Caco-2 (cell line): ENCODE results near the gene CCDC102A. TPM values are rescaled to one million over a fixed set of nuclear protein-coding genes. Genes with fewer than 3 reads are reported as not detected.
A peak's percentile ranks its signal among the peaks of the same experiment; 100 is the strongest.

Experiments
- BruUV-seq: library from RNA; stranded (reverse); fragments of 400-500 nt; replicated peaks from 2 replicates; lab custom pipeline; 2021; lab: Mats Ljungman, UMichigan
- CTCF ChIA-PET: fragments of 300-600 bp; sonication (Branson Sonifier 250); formaldehyde crosslinking; loops from one replicate; lab custom pipeline; 2022; ENCODE audit warnings: antibody characterized with exemption; lab: Charles Lee
- POLR2A ChIA-PET: fragments of 300-600 bp; sonication (Branson Sonifier 250); formaldehyde crosslinking; loops from one replicate; lab custom pipeline; 2022; ENCODE audit warnings: antibody characterized with exemption; lab: Charles Lee
- DNase-seq, 2 experiments: peaks; one replicate each; pipeline versions ENCODE4 v3.0.0 to v3.0.0-alpha.2; 2020 to 2022
- H3K27me3 ChIP-seq: replicated peaks from 2 replicates; pipeline ENCODE4 v1.6.0; 2011; ENCODE audit warnings: low read length; ENCODE audit not compliant: control insufficient read depth, insufficient read depth
- H3K36me3 ChIP-seq: 2 replicates; pipeline ENCODE4 v1.5.1; 2011; ENCODE audit warnings: low read length; ENCODE audit not compliant: control insufficient read depth, insufficient read depth
- H3K4me1 ChIP-seq: fragments of 250-450 bp; sonication (Bioruptor Pico); 2 replicates; pipeline ENCODE4 v1.5.1; 2020; ENCODE audit warnings: mild to moderate bottlenecking
- H3K4me3 ChIP-seq: 2 replicates; pipeline ENCODE4 v1.5.1; 2011; ENCODE audit warnings: low read depth, mild to moderate bottlenecking, control low read depth, low read length
- H3K9me3 ChIP-seq: fragments of 250-450 bp; sonication (Bioruptor Pico); 2 replicates; pipeline ENCODE4 v1.5.1; 2020; ENCODE audit warnings: mild to moderate bottlenecking, moderate library complexity
- H3K27ac Mint-ChIP-seq: one replicate; pipeline ENCODE4 v1.8.0; 2022; ENCODE audit warnings: mixed read lengths; ENCODE audit not compliant: unreplicated experiment
- H3K27me3 Mint-ChIP-seq: one replicate; pipeline ENCODE4 v1.8.0; 2022; ENCODE audit warnings: mixed read lengths; ENCODE audit not compliant: insufficient read depth, unreplicated experiment
- H3K36me3 Mint-ChIP-seq: one replicate; pipeline ENCODE4 v1.8.0; 2022; ENCODE audit warnings: mild to moderate bottlenecking, mixed read lengths; ENCODE audit not compliant: insufficient read depth, unreplicated experiment
- H3K4me1 Mint-ChIP-seq: one replicate; pipeline ENCODE4 v1.8.0; 2022; ENCODE audit warnings: low read depth, mixed read lengths; ENCODE audit not compliant: unreplicated experiment
- H3K4me3 Mint-ChIP-seq: one replicate; pipeline ENCODE4 v1.8.0; 2022; ENCODE audit warnings: mild to moderate bottlenecking, moderate library complexity, mixed read lengths; ENCODE audit not compliant: unreplicated experiment
- H3K9me3 Mint-ChIP-seq: one replicate; pipeline ENCODE4 v1.8.0; 2022; ENCODE audit warnings: mixed read lengths; ENCODE audit not compliant: unreplicated experiment
- CTCF ChIP-seq, 2 experiments: fragments of 200-600 bp in 1 of 2; IDR thresholded peaks; 1 replicate in 1 of 2; 2 replicates in 1 of 2; pipeline versions ENCODE4 v1.5.1 to v1.8.0; 2011 to 2022; ENCODE audit warnings: antibody characterized with exemption in 1 of 2, control low read depth in 1 of 2, inconsistent platforms in 1 of 2, low read depth in 1 of 2, low read length in 1 of 2, mild to moderate bottlenecking in 1 of 2, moderate library complexity in 1 of 2; ENCODE audit not compliant: insufficient read depth in 1 of 2, severe bottlenecking in 1 of 2, unreplicated experiment in 1 of 2
- intact Hi-C: fragments of 100-400 bp; cut with micrococcal nuclease; formaldehyde crosslinking; loops from one replicate; pipeline ENCODE4 v1.10.0; 2022; ENCODE audit not compliant: unreplicated experiment
- total RNA-seq: library from RNA; stranded (reverse); gene quantifications from 2 replicates; pipeline ENCODE4 v1.2.3, GENCODE V29; 2022

The CCDC102A gene
- total RNA-seq, 1 experiment from 2014 or later: 11.8 TPM

GRCh38 chr16:57534881-57535658, 1.3 kb downstream of the CCDC102A start:
- Histone ChIP-seq H3K4me3 (peak overlapping the region; percentile 56), H3K4me1 (peaks cover 5% of the 10 kb centered on the region; the same call in 1 of the 2 replicates), H3K27me3 (no peaks in the 10 kb centered on the region), H3K9me3 (no peaks in the 10 kb centered on the region), H3K36me3 (no peaks in the 10 kb centered on the region; the same call in none of the 2 replicates)
- Mint-ChIP-seq H3K9me3 (no peaks in the 10 kb centered on the region), H3K36me3 (peaks cover 21% of the 10 kb centered on the region), H3K4me1 (peaks cover 23% of the 10 kb centered on the region), H3K27ac (peak overlapping the region; percentile 72), H3K4me3 (peak overlapping the region; percentile 74), H3K27me3 (no peaks in the 10 kb centered on the region)
- BruUV-seq: TSS peak; percentile 37
- POLR2A ChIA-PET: no interaction called here
- peak in 1 of 2 experiments; percentile 28 for DNase-seq
- no peak for TF ChIP-seq CTCF (IDR thresholded peaks at IDR 0.05; ENCODE audit: insufficient read depth in 1 of 2, low read depth in 1 of 2, low read length in 1 of 2, severe bottlenecking in 1 of 2, unreplicated experiment in 1 of 2)
- CTCF ChIA-PET: interaction anchor here (0.8 kb wide), 1 partner anchor 118 kb away, joined by 3 read pairs; no protein-coding TSS in a partner anchor
- intact Hi-C loops: no loop called here

DNA sequence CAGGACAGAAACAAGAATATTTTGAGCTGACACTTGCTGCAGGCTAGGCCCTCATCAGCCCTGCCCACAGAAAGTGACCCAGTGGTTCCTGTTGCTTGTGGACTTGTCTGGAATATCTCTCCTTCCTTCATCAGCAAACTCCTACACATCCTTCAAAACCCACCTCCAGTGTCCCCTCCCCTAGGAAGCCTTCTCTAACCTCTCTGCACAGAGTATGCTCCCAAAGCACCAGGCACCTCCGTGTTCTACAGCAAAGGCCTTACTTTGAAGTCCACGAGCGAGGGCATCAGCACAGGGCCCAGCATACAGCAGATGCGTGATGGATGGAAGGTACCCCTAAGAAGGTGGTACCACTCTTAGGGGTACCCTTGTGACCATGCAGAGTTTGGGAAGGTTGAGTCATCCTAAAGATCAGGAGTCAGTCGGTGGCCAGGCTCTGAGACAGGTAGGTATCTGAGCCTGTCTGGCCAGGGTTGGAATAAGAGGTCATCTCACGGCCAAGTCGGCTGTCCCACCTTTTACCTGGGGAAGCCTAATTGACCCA, 2.0 kb downstream of the CCDC102A start:
- H3K36me3 Mint-ChIP-seq: peaks cover 25% of the 10 kb centered on the region
- no peaks in the 10 kb centered on the region for H3K27me3 Mint-ChIP-seq
- CTCF ChIA-PET: no interaction called here
- H3K4me3 ChIP-seq: no peak overlapping the region
- no peaks in the 10 kb centered on the region for H3K9me3 Mint-ChIP-seq
- H3K4me1 ChIP-seq: peaks cover 10% of the 10 kb centered on the region; the same call in 1 of the 2 replicates
- peaks cover 24% of the 10 kb centered on the region for H3K4me1 Mint-ChIP-seq
- BruUV-seq: no TSS peak
- no peaks in the 10 kb centered on the region for H3K9me3 ChIP-seq
- intact Hi-C loops: no loop called here
- no peaks in the 10 kb centered on the region; the same call in none of the 2 replicates for H3K36me3 ChIP-seq
- POLR2A ChIA-PET: no interaction called here
- H3K27me3 ChIP-seq: no peaks in the 10 kb centered on the region
- TF ChIP-seq CTCF (IDR thresholded peaks at IDR 0.05; ENCODE audit: insufficient read depth in 1 of 2, low read depth in 1 of 2, low read length in 1 of 2, severe bottlenecking in 1 of 2, unreplicated experiment in 1 of 2): no peak
- H3K4me3 Mint-ChIP-seq: no peak overlapping the region
- DNase-seq: peak in 1 of 2 experiments; percentile 38
- no peak overlapping the region for H3K27ac Mint-ChIP-seq

DNA sequence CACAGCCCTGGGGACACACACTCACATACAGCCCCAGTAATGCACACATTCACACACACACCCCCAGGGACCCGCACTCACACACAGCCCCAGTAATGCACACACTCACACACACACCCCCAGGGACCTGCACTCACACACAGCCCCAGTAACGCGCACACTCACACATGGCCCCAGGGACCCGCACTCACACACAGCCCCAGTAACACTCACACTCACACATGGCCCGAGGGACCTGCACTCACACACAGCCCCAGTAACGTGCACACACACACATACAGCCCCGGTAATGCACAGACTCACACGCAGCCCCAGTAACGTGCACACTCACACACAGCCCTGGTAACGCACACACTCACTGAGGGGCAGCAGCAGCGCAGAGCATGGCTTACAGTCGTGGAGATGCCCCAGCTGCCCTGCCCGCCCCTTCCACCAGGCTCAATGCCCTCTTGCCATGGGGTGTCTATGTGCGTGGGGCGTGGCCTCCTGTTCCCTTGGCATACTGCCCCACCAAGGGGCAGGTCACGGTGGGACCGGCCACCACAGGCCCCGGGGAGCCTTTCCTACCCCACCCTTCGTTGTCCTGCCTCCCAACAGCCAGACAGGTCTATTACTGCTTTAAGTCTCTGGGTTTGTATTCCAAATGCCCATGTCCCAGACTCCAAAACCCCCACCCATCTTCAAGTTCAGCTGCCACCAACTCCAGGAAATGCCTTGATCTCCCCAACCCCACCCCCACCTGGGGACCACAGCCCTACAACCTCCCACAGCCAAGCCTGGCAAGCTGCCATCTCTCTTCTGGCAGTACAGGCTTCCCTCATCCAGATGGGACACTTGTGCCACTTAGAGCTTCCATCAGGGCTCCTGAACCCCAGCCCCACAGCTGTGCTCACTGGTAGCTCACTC, 2.7 kb downstream of the CCDC102A start:
- POLR2A ChIA-PET: no interaction called here
- intact Hi-C loops: no loop called here
- BruUV-seq: no TSS peak

More for the DNA sequence above, 2.7 kb downstream of the CCDC102A start:
- TF ChIP-seq CTCF (IDR thresholded peaks at IDR 0.05; ENCODE audit: insufficient read depth in 1 of 2, low read depth in 1 of 2, low read length in 1 of 2, severe bottlenecking in 1 of 2, unreplicated experiment in 1 of 2): no peak
- no peak overlapping the region for H3K4me3 ChIP-seq
- CTCF ChIA-PET: no interaction called here
- Mint-ChIP-seq H3K4me3 (no peak overlapping the region), H3K27me3 (no peaks in the 10 kb centered on the region), H3K27ac (no peak overlapping the region), H3K36me3 (peaks cover 27% of the 10 kb centered on the region), H3K9me3 (no peaks in the 10 kb centered on the region), H3K4me1 (peaks cover 24% of the 10 kb centered on the region)
- no peaks in the 10 kb centered on the region for H3K9me3 ChIP-seq
- H3K4me1 ChIP-seq: peaks cover 11% of the 10 kb centered on the region; the same call in 1 of the 2 replicates
- no peaks in the 10 kb centered on the region for H3K27me3 ChIP-seq
- H3K36me3 ChIP-seq: no peaks in the 10 kb centered on the region; the same call in none of the 2 replicates
- DNase-seq: peak in 1 of 2 experiments; percentile 34
